Measurements from ENCODE around the gene DEFB132. TPM values are rescaled to one million over a fixed set of nuclear protein-coding genes. Genes with fewer than 3 reads are reported as not detected.
A peak's percentile ranks its signal among the peaks of the same experiment; 100 is the strongest.

DEFB132 gene
- total RNA-seq, 1 experiment from 2014 or later: not detected

DNA sequence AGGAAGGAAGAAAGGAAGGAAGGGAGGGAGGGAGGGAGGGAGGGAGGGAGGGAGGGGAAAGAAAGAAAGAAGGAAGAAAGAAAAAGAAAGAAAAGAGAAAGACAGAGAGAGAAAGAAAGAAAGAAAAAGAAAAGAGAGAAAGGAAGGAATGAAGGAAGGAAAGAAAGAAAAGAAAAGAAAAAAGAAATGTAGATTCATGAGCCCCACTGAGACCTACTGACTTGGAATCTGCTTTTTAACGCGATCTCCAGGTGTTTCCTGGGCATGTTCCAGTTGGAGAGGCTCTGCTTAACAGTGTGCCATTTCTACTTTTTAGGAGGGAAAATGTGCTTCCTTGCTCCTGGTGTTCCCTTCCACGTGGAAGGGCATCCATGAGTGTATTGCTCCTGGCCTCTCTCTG is 16.4 kb downstream of the DEFB132 start:
- Histone ChIP-seq H3K9me3 (replicated peaks) (no peaks in the 10 kb centered on the region), H3K4me1 (replicated peaks) (no peaks in the 10 kb centered on the region), H3K27me3 (replicated peaks) (no peaks in the 10 kb centered on the region), H3K27ac (no peak overlapping the region), H3K4me3 (no peak overlapping the region), H3K36me3 (peaks cover 2% of the 10 kb centered on the region; the same call in 1 of the 2 replicates)
- DNase-seq (ENCODE audit: low read depth in 1 of 2, low spot score in 2 of 2): no peak

DNA sequence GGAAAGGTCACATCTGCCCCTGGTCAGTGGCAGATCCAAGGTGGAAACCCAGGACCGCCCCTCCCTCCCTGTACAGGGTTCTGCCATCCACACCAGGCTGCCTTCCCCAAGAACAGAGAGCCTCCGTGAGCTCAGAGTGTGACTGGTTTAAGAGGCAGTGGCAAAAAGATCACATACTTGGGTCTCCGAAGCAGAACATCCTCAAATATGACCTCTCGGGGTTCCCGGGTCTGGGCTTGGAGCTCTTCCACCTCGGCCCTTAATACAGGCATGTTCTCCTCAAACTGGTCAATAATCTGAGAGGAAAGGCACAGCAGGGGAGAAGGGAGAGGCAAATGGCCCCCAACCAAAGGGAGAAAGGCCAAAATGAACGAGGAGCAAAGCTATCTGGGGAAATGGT is 18.3 kb downstream of the DEFB132 start:
- Histone ChIP-seq H3K9me3 (replicated peaks) (no peaks in the 10 kb centered on the region), H3K4me3 (no peak overlapping the region), H3K27ac (no peak overlapping the region), H3K4me1 (replicated peaks) (no peaks in the 10 kb centered on the region), H3K27me3 (replicated peaks) (no peaks in the 10 kb centered on the region), H3K36me3 (peaks cover 2% of the 10 kb centered on the region; the same call in 1 of the 2 replicates)
- peak in 1 of 2 experiments; percentile 23 for DNase-seq (ENCODE audit: low read depth in 1 of 2, low spot score in 2 of 2)

DNA sequence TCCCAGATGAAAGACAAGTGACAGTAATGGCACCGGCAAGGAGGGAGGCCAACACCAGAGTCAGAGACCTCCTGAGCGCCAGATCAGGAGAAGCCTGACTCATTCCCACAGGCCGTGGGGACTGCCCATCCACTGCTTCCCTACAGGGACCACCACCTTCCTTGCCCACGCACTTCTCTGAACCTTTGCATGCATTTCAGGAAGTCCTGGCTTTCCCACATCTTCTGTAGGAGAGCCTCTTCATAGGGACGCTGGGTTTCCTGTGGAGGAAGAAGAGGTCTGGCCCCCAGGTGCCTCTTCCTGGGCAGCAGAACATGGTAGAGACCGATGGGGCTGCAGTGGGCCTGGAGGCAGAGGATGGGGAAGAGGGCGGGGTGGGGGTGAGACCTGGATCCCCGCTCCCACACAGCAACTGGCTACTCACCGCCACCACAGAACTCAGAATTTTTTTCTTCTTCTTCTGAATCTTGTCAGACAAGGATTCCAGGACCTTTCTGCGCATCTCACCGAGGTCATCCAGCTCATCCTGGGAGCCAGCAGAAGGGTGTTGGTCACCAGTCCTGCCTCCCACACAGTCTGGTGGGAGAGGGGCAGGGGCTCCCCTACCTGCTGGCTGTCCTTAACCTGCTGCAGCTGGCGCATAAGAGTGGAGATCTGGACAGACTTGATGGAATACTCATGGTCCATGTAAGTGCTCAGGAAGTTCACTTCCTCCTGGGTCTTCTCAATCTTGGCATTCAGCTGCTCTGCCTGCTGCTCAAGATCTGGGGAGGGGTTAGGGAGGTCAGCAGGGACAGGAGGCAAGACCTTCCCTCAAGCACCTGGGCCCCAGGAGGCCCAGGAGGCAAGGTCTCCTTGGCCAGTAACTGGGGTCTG is 19.3 kb downstream of the DEFB132 start:
- Histone ChIP-seq H3K4me1 (replicated peaks) (no peaks in the 10 kb centered on the region), H3K4me3 (no peak overlapping the region), H3K36me3 (peaks cover 2% of the 10 kb centered on the region; the same call in 1 of the 2 replicates), H3K9me3 (replicated peaks) (no peaks in the 10 kb centered on the region), H3K27ac (no peak overlapping the region), H3K27me3 (replicated peaks) (no peaks in the 10 kb centered on the region)
- no peak for DNase-seq (ENCODE audit: low read depth in 1 of 2, low spot score in 2 of 2)

DNA sequence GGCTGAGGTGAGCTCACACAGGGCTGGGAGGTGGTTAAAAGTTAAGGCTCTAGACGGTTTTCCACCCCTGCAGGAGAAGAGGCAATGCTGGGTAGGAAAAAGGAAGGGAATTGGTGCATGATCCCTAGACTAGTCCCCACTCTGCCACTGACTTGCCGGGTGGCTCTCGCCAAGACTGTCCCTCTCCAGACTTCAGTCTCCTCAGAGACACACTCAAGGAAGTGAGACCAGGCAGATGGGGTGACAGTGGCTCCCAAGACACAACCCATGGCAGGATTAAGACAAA is 19.9 kb downstream of the DEFB132 start:
- H3K4me1 ChIP-seq (replicated peaks): no peaks in the 10 kb centered on the region
- no peak for DNase-seq (ENCODE audit: low read depth in 1 of 2, low spot score in 2 of 2)
- no peaks in the 10 kb centered on the region for H3K27me3 ChIP-seq (replicated peaks)
- no peak overlapping the region for H3K27ac ChIP-seq
- no peak overlapping the region for H3K4me3 ChIP-seq
- no peaks in the 10 kb centered on the region for H3K9me3 ChIP-seq (replicated peaks)
- H3K36me3 ChIP-seq: peaks cover 2% of the 10 kb centered on the region; the same call in 1 of the 2 replicates

DNA sequence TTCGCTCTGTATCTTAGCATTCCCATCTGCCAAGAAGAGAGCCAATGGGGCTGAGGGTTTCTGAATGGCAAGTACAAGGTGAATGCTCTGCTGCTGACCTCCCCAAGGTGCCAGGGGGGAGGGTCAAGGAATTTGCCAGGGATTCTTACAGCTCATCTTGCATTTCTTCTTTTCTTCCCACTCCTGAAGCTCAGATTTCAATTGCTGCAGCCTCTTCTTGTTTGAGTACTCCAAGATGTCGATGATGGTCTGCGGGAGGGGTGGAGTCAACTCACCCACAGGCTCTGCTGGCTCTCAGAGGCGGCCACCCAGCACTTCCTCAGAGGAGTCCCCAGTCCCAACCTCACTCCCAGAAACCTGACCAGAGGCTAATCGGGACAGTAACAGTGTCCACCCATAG is 20.7 kb downstream of the DEFB132 start:
- peaks cover 2% of the 10 kb centered on the region; the same call in 1 of the 2 replicates for H3K36me3 ChIP-seq
- H3K4me1 ChIP-seq (replicated peaks): no peaks in the 10 kb centered on the region
- no peak overlapping the region for H3K27ac ChIP-seq
- no peak overlapping the region for H3K4me3 ChIP-seq
- DNase-seq (ENCODE audit: low read depth in 1 of 2, low spot score in 2 of 2): no peak
- H3K9me3 ChIP-seq (replicated peaks): no peaks in the 10 kb centered on the region
- no peaks in the 10 kb centered on the region for H3K27me3 ChIP-seq (replicated peaks)

DNA sequence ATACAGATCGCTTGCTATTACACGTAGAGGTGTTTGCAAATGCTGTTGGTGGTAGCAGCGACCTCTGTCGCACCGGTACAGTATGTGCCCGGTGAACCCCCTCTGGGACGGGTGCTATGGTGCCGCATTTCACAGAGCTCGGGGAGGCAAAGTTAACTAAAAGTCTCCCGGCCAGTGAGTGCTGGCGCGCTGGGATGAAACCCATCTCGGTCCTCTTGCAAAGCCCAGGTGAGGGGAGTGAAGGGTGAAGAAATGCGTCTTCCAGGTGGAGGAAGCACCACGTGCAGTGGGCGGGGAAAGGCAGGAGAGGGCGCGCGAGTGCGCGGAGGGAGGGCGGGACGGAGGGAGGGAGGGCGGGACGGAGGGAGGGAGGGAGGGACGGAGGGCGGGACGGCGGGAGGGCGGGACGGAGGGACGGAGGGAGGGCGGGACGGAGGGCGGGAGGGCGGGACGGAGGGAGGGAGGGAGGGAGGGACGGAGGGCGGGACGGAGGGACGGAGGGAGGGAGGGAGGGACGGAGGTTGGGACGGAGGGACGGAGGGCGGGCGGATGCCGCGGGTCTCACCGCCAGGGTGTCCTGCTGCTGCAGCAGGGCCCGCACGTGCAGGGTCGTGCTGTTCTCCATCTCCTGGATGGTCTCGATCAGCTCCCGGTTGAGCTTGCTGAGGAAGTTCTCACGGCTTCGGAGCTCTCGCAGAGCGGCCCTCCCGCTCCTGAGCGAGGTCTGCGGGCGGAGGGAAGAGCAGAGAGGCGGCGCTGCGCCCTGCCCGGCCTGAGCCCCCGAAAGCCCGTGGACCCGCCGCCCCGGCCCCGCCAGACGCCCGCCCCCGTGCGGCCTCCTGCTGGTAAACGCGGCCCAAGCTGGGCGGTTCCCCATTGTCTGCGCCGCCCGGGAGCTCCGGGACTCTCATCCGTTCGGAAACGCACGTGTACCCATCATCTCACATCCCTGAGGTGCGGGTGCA is 21.4 kb downstream of the DEFB132 start:
- no peaks in the 10 kb centered on the region for H3K9me3 ChIP-seq (replicated peaks)
- H3K27ac ChIP-seq: no peak overlapping the region
- peaks cover 2% of the 10 kb centered on the region; the same call in 1 of the 2 replicates for H3K36me3 ChIP-seq
- H3K4me1 ChIP-seq (replicated peaks): no peaks in the 10 kb centered on the region
- DNase-seq (ENCODE audit: low read depth in 1 of 2, low spot score in 2 of 2): no peak
- no peak overlapping the region for H3K4me3 ChIP-seq
- no peaks in the 10 kb centered on the region for H3K27me3 ChIP-seq (replicated peaks)

DNA sequence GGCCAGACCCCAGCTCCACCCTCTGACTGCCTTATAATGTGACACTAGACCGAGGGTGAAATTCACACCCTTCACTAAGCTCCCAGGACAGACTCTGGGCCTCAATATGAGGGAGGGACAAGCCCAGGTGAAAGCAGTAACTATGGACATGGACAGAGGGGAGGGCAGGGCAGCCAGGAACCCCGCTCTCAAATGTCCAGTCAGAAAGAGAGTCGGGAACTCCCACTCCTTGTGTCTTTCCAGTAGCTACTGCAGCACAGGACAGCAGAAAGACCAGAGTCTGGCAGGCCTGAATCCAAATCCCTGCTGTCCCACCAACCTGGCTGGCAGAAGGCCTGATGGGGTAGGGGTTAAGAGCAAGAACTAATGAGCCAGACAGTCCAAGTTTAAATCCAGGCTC is 26.6 kb downstream of the DEFB132 start:
- Histone ChIP-seq H3K4me1 (replicated peaks) (no peaks in the 10 kb centered on the region), H3K36me3 (no peaks in the 10 kb centered on the region), H3K27ac (no peak overlapping the region), H3K9me3 (replicated peaks) (no peaks in the 10 kb centered on the region), H3K4me3 (no peak overlapping the region), H3K27me3 (replicated peaks) (no peaks in the 10 kb centered on the region)
- no peak for DNase-seq (ENCODE audit: low read depth in 1 of 2, low spot score in 2 of 2)

DNA sequence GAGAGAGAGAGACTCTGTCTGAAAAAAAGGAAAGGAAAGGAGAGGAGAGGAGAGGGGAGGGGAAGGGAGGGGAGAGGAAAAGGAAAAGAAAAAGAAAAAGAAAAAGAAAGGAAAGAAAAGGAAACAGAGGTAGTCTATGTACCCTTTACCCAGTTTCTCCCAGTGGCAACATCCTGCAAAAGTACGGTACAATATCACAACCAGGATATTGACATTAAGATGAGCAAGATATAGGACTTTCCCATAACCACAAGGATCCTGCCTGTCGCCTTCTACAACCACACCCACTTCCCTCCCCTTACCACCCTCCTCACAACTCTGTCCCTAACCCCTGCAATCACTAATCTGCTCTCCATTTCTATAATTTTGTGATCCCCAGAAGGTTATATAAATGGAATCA is 29.0 kb downstream of the DEFB132 start:
- Histone ChIP-seq H3K4me3 (no peak overlapping the region), H3K27ac (no peak overlapping the region), H3K9me3 (replicated peaks) (no peaks in the 10 kb centered on the region), H3K4me1 (replicated peaks) (peaks cover 18% of the 10 kb centered on the region), H3K27me3 (replicated peaks) (no peaks in the 10 kb centered on the region), H3K36me3 (no peaks in the 10 kb centered on the region)
- no peak for DNase-seq (ENCODE audit: low read depth in 1 of 2, low spot score in 2 of 2)

DNA sequence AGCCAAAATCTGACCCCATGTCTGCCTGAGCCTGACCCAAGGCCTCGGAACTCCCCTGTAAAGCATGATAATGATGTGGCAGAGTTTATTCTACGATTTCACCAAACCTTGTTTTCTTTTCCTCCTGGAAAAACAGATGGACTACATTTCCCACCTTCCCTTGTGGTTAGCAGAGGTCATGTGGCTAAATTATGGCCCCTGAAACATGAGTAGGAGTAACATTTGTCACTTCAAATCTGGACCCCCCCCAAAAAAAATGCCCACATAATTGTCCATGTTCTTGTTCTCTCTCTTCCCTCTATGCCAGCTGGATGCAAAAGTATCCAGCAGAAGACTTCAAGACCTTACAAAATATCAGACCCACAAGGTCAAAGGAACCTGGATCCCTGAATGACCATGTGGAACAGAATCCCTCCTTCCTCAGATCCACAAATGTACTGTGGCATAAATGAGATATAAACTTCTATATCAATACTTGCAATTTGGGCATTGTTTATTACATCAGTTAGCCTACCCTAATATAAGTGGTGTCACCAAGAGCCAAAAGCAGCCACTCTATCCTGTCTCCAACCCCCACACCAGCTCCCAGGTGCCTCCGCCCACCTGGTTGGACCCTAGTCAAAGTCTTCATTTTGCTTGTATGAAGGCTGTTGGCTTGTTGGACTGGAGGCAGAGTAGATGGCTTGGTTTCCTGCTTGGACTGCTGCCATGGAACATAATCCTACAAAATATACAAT is 31.6 kb downstream of the DEFB132 start:
- H3K4me1 ChIP-seq (replicated peaks): peaks cover 28% of the 10 kb centered on the region
- peak overlapping the region; percentile 51; the same call in 1 of the 2 replicates for H3K4me3 ChIP-seq
- no peaks in the 10 kb centered on the region for H3K9me3 ChIP-seq (replicated peaks)
- no peaks in the 10 kb centered on the region for H3K27me3 ChIP-seq (replicated peaks)
- H3K27ac ChIP-seq: no peak overlapping the region
- DNase-seq (ENCODE audit: low read depth in 1 of 2, low spot score in 2 of 2): no peak
- no peaks in the 10 kb centered on the region for H3K36me3 ChIP-seq

DNA sequence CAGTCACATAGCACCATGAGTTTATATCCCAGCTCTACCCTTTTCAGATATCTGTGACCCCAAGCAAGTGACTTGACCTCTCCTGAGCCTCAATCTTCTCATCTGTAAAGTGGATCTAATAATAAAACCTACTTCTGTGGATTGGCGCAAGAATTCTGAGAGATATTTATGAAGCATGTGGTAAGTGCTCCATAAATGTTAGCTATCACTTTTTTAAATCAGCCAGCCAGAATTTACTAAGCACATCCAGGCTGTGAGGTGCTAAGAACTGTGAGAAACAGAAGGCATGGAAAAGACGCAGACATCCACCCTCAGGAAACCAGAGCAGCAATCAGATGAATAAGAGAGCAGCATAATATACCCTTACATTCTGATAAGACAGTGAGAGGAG is 32.2 kb downstream of the DEFB132 start:
- Histone ChIP-seq H3K9me3 (replicated peaks) (no peaks in the 10 kb centered on the region), H3K4me3 (peak overlapping the region; percentile 51), H3K27me3 (replicated peaks) (no peaks in the 10 kb centered on the region), H3K4me1 (replicated peaks) (peaks cover 28% of the 10 kb centered on the region), H3K27ac (peak overlapping the region; percentile 82; the same call in 1 of the 2 replicates), H3K36me3 (no peaks in the 10 kb centered on the region)
- DNase-seq (ENCODE audit: low read depth in 1 of 2, low spot score in 2 of 2): no peak

DNA sequence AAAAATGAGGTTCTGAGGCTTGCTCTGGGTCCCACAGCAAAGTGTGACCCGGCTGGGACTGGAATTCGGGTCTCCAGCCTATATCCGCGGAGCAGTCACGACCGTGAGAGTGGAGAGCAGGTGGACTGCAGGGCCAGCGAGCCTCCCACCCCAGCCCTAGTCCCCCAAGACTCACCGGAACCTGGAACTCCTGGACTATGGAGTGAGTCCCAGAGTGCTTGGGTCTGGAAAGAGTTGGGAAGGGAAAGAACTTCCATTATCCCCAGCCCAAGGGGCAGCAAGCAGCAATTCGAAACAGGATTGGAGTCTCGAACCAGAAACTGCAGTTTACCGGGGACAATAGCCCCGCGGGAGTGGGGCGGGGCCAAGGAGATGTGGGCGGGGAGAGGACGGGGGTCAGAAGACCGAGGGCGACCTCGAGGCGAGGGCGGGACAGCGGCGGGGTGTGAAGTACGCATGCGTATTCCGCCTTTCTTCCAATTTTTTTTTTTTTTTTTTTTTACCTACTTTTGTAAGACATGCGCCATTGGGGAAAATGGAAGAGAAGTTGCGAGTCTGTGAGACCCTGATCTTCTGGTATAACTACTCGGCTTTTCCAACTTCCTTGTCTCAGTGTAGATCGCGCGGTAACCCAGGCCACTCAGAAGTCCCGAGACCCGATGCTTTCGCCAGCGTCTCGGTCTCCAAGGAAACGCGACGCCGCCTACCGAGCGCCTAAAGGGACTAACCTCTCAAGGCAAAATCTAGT is 32.7 kb downstream of the DEFB132 start, which contains the start of gene C20orf96:
C20orf96 (minus strand) TSS at position 667 of the 748 bp plus-strand sequence; CDS start at position 527, 140 bp downstream.
- Histone ChIP-seq H3K27ac (peak within 1 kb of the TSS; percentile 82), H3K36me3 (no peaks in the 10 kb centered on the region), H3K4me1 (replicated peaks) (peaks cover 28% of the 10 kb centered on the region), H3K27me3 (replicated peaks) (no peaks in the 10 kb centered on the region), H3K9me3 (replicated peaks) (no peaks in the 10 kb centered on the region), H3K4me3 (peak within 1 kb of the TSS; percentile 51)
- DNase-seq (ENCODE audit: low read depth in 1 of 2, low spot score in 2 of 2): peak; percentile 93 to 95

DNA sequence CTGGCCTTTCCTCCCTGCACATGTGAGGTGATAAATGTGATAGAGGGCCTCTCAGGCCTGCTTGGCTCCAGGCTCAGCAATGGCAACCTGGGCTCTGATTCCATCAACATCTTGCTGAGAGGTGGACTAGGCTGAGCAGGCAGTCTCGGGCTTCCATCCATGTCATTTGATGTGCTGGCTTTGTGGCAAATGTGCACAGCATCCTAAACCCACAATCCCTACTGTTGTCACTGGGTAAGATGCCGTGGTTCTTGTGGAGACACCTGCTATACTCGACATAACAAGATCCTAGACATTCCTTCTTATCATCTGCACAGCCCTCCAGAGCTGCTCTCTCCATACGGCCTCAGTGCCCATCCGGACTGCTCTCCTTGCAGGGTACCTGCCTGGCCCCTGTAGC is 37.1 kb downstream of the DEFB132 start:
- no peaks in the 10 kb centered on the region for H3K27me3 ChIP-seq (replicated peaks)
- peaks cover 3% of the 10 kb centered on the region; the same call in 1 of the 2 replicates for H3K9me3 ChIP-seq (replicated peaks)
- H3K4me1 ChIP-seq (replicated peaks): peaks cover 38% of the 10 kb centered on the region
- peaks cover 21% of the 10 kb centered on the region for H3K36me3 ChIP-seq
- DNase-seq (ENCODE audit: low read depth in 1 of 2, low spot score in 2 of 2): no peak
- no peak overlapping the region for H3K4me3 ChIP-seq
- H3K27ac ChIP-seq: no peak overlapping the region

DNA sequence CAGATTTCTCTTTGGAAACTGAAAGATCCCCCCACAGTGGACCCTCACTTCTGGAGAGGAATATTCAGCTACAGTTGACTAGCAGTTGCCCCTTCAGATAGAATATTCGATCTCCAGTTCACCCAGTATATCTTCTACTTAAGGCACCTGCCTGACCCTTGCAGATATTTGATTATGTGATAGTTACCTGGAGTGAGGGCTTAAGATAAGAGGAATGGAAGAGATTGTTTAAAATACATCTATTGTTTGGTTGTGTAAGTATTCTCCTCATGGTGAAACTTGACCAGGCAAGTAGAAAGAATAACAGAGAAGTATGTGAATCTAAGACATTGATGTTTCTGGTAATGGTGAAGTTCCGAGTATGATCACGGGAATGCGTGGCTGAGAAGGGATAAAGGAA is 38.3 kb downstream of the DEFB132 start:
- Histone ChIP-seq H3K9me3 (replicated peaks) (peaks cover 3% of the 10 kb centered on the region; the same call in 1 of the 2 replicates), H3K27me3 (replicated peaks) (no peaks in the 10 kb centered on the region), H3K4me1 (replicated peaks) (peaks cover 43% of the 10 kb centered on the region), H3K4me3 (no peak overlapping the region), H3K36me3 (peaks cover 33% of the 10 kb centered on the region), H3K27ac (no peak overlapping the region)
- DNase-seq (ENCODE audit: low read depth in 1 of 2, low spot score in 2 of 2): no peak

Data from SJSA1 (cell line).